H9 (cell line): Measurements from ENCODE around the gene GTF2H3. TPM values are rescaled to one million over a fixed set of nuclear protein-coding genes. Genes with fewer than 3 reads are reported as not detected.

Experiments used
- DNase-seq: peaks from one replicate; pipeline ENCODE4 v3.0.0-alpha.2; 2017
- H2AFZ ChIP-seq: one replicate; pipeline ENCODE4 v1.6.1; 2013; ENCODE audit warnings: mild to moderate bottlenecking, low read length, control low read depth, moderate library complexity
- H2AK5ac ChIP-seq: 2 replicates; pipeline ENCODE4 v1.6.1; 2013; ENCODE audit warnings: low read length, control low read depth, mixed read lengths; ENCODE audit not compliant: insufficient read length
- H2BK120ac ChIP-seq: one replicate; pipeline ENCODE4 v1.6.1; 2013; ENCODE audit warnings: low read depth, mild to moderate bottlenecking, low read length, control low read depth, inconsistent platforms; ENCODE audit not compliant: poor library complexity, severe bottlenecking
- H2BK12ac ChIP-seq: 2 replicates; pipeline ENCODE4 v1.6.1; 2013; ENCODE audit warnings: low read length, control low read depth, mixed read lengths, low read depth; ENCODE audit not compliant: insufficient read length
- H2BK15ac ChIP-seq: 2 replicates; pipeline ENCODE4 v1.6.1; 2013; ENCODE audit warnings: low read depth, low read length, control low read depth
- H2BK20ac ChIP-seq: one replicate; pipeline ENCODE4 v1.6.1; 2013; ENCODE audit warnings: low read depth, mild to moderate bottlenecking, low read length, control low read depth, inconsistent platforms; ENCODE audit not compliant: poor library complexity, severe bottlenecking
- H2BK5ac ChIP-seq: 2 replicates; pipeline ENCODE4 v1.6.1; 2013; ENCODE audit warnings: low read length, control low read depth, mixed read lengths; ENCODE audit not compliant: insufficient read length
- H3K14ac ChIP-seq: 2 replicates; pipeline ENCODE4 v1.6.1; 2013; ENCODE audit warnings: low read length, control low read depth; ENCODE audit not compliant: insufficient read depth
- H3K18ac ChIP-seq: 2 replicates; pipeline ENCODE4 v1.6.1; 2013; ENCODE audit warnings: low read depth, mild to moderate bottlenecking, mixed read lengths, low read length, control low read depth; ENCODE audit not compliant: insufficient read length
- H3K23ac ChIP-seq: 2 replicates; pipeline ENCODE4 v1.6.1; 2013; ENCODE audit warnings: low read length, control low read depth, mixed read lengths, low read depth; ENCODE audit not compliant: insufficient read length
- H3K23me2 ChIP-seq: 2 replicates; pipeline ENCODE4 v1.6.1; 2013; ENCODE audit warnings: low read depth, mild to moderate bottlenecking, mixed read lengths, low read length, control low read depth; ENCODE audit not compliant: insufficient read length, poor library complexity, severe bottlenecking
- H3K27ac ChIP-seq: 2 replicates; pipeline ENCODE4 v1.5.1; 2013; ENCODE audit warnings: low read length, control low read depth, mixed read lengths, low read depth; ENCODE audit not compliant: insufficient read length
- H3K27me3 ChIP-seq: 2 replicates; pipeline ENCODE4 v1.6.1; 2013; ENCODE audit warnings: low read length, control low read depth, inconsistent platforms; ENCODE audit not compliant: insufficient read depth
- H3K4ac ChIP-seq: 2 replicates; pipeline ENCODE4 v1.6.1; 2013; ENCODE audit warnings: low read depth, mild to moderate bottlenecking, control low read depth, inconsistent platforms, low read length, moderate library complexity
- H3K4me1 ChIP-seq: 2 replicates; pipeline ENCODE4 v1.6.1; 2013; ENCODE audit warnings: low read length, control low read depth, inconsistent platforms; ENCODE audit not compliant: insufficient read depth
- H3K4me2 ChIP-seq: 2 replicates; pipeline ENCODE4 v1.6.1; 2013; ENCODE audit warnings: low read length, control low read depth, mixed read lengths; ENCODE audit not compliant: insufficient read length, insufficient read depth
- H3K56ac ChIP-seq: 2 replicates; pipeline ENCODE4 v1.6.1; 2013; ENCODE audit warnings: low read depth, mild to moderate bottlenecking, mixed read lengths, low read length, control low read depth; ENCODE audit not compliant: insufficient read length
- H3K79me1 ChIP-seq: 2 replicates; pipeline ENCODE4 v1.6.1; 2013; ENCODE audit warnings: low read depth, mild to moderate bottlenecking, moderate library complexity, low read length, control low read depth, inconsistent platforms; ENCODE audit not compliant: insufficient read depth, poor library complexity, severe bottlenecking
- H3K79me2 ChIP-seq: 2 replicates; pipeline ENCODE4 v1.6.1; 2013; ENCODE audit warnings: low read length, control low read depth, inconsistent platforms; ENCODE audit not compliant: insufficient read depth
- H3K9ac ChIP-seq: 2 replicates; pipeline ENCODE4 v1.6.1; 2013; ENCODE audit warnings: low read length, control low read depth, mixed read lengths; ENCODE audit not compliant: insufficient read length; ENCODE audit errors: extremely low read depth
- H3K9me3 ChIP-seq: one replicate; pipeline ENCODE4 v1.6.1; 2013; ENCODE audit warnings: low read depth, low read length, inconsistent platforms; ENCODE audit not compliant: control insufficient read depth
- H3T11ph ChIP-seq: one replicate; pipeline ENCODE4 v1.6.1; 2013; ENCODE audit warnings: mild to moderate bottlenecking, low read length, control low read depth, inconsistent platforms
- H4K20me1 ChIP-seq: one replicate; pipeline ENCODE4 v1.6.1; 2013; ENCODE audit not compliant: control insufficient read depth, insufficient read length, insufficient read depth
- H4K5ac ChIP-seq: 2 replicates; pipeline ENCODE4 v1.6.1; 2013; ENCODE audit warnings: low read depth, mild to moderate bottlenecking, mixed read lengths, low read length, control low read depth; ENCODE audit not compliant: insufficient read length
- H4K8ac ChIP-seq: replicated peaks from 2 replicates; pipeline ENCODE4 v1.6.1; 2013; ENCODE audit warnings: low read length, control low read depth, mixed read lengths, low read depth; ENCODE audit not compliant: insufficient read length
- H4K91ac ChIP-seq: 2 replicates; pipeline ENCODE4 v1.6.1; 2013; ENCODE audit warnings: low read depth, mild to moderate bottlenecking, moderate library complexity, mixed read lengths, low read length, control low read depth; ENCODE audit not compliant: insufficient read length
- H3K27ac Mint-ChIP-seq, 3 experiments: 2 replicates in 2 of 3; 3 replicates in 1 of 3; pipeline ENCODE4 v1.8.0; 2020 to 2021; ENCODE audit warnings: mixed read lengths in 3 of 3, mild to moderate bottlenecking in 1 of 3, moderate library complexity in 1 of 3
- H3K27me3 Mint-ChIP-seq: 2 replicates; pipeline ENCODE4 v1.8.0; 2021; ENCODE audit warnings: low read depth, mild to moderate bottlenecking, moderate library complexity, mixed read lengths
- H3K36me3 Mint-ChIP-seq, 3 experiments: 2 replicates in 2 of 3; 3 replicates in 1 of 3; pipeline ENCODE4 v1.8.0; 2020 to 2021; ENCODE audit warnings: low read depth in 3 of 3, mixed read lengths in 3 of 3; ENCODE audit not compliant: insufficient read depth in 1 of 3
- H3K4me1 Mint-ChIP-seq, 2 experiments: 2 replicates each; pipeline ENCODE4 v1.8.0; 2020; ENCODE audit warnings: mixed read lengths in 2 of 2
- H3K4me3 Mint-ChIP-seq, 2 experiments: 2 replicates in 1 of 2; 3 replicates in 1 of 2; pipeline ENCODE4 v1.8.0; 2020 to 2021; ENCODE audit warnings: mild to moderate bottlenecking in 2 of 2, mixed read lengths in 2 of 2, moderate library complexity in 1 of 2
- H3K9me3 Mint-ChIP-seq, 2 experiments: 2 replicates in 1 of 2; 3 replicates in 1 of 2; pipeline ENCODE4 v1.8.0; 2020; ENCODE audit warnings: mild to moderate bottlenecking in 2 of 2, mixed read lengths in 2 of 2, moderate library complexity in 1 of 2
- WGBS: extraction: QIAGEN DNeasy Blood & Tissue Kit; methylation state at CpG from one replicate; pipeline ENCODE4 v1.1.7; 2013; ENCODE audit warnings: missing lambda C conversion rate, low lambda C conversion rate, mixed read lengths; ENCODE audit not compliant: insufficient read length; ENCODE audit errors: extremely low coverage; 5-methylcytosine and 5-hydroxymethylcytosine counted together
- total RNA-seq: library from RNA; stranded (reverse); gene quantifications from 2 replicates; pipeline ENCODE4 v1.2.1, GENCODE V29; 2021
- TF ChIP-seq, protein P1 (sequence below): fragments of 200-600 bp; sonication (generic); conservative IDR thresholded peaks from 3 replicates; pipeline ENCODE4 v1.8.0; 2021; ENCODE audit warnings: antibody characterized with exemption, mild to moderate bottlenecking

The GTF2H3 gene
- total RNA-seq, 1 experiment from 2014 or later: 39.2 TPM

DNA sequence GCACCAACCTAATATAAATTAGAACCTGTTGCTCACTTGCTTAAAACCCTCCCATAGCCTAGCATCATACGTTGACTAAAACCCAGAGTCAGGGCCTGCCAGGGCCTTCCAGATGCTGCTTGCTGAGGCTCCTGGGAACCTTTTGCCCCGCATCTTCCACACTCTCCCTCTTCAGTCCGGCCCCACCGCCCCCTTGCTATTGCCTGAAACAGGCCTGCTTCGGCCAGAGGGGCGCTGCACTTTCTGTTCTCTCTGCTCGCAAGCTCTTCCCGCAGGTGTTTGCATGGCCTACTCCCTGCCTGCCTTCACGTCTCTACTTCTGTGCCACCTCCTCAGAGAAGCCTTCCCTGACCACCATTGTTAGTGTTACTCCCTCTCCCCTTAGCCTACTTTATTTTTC lies 23.6 kb downstream of the GTF2H3 start:
- no peaks in the 10 kb centered on the region for H3K27me3 ChIP-seq
- no peak overlapping the region for H2BK20ac ChIP-seq
- no peak overlapping the region for H3K14ac ChIP-seq
- no peak overlapping the region for H2BK5ac ChIP-seq
- H2AFZ ChIP-seq: no peak overlapping the region
- no peak overlapping the region for H2BK15ac ChIP-seq
- peak overlapping the region in 1 of 3 experiments; percentile 33; a peak in 2 of 7 replicates for H3K27ac Mint-ChIP-seq
- H2AK5ac ChIP-seq: no peak overlapping the region
- no peaks in the 10 kb centered on the region for H3K23me2 ChIP-seq
- H3K4me1 ChIP-seq: no peaks in the 10 kb centered on the region
- H2BK120ac ChIP-seq: no peak overlapping the region
- H3T11ph ChIP-seq: no peak overlapping the region
- no peaks in the 10 kb centered on the region for H4K20me1 ChIP-seq
- no peak overlapping the region for H3K9ac ChIP-seq
- no peaks in the 10 kb centered on the region for H3K4me1 Mint-ChIP-seq
- H2BK12ac ChIP-seq: no peak overlapping the region
- H3K9me3 Mint-ChIP-seq: no peaks in the 10 kb centered on the region
- no peak overlapping the region for H3K23ac ChIP-seq
- no peak overlapping the region for H3K4me2 ChIP-seq
- H3K9me3 ChIP-seq: no peaks in the 10 kb centered on the region
- peaks cover 13 to 58% (median 44%) of the 10 kb centered on the region in 3 experiments; a peak in 6 of 7 replicates for H3K36me3 Mint-ChIP-seq
- DNase-seq: peak; percentile 51
- WGBS: no CpG with 5 or more reads among the region's 9 CpGs
- H3K79me1 ChIP-seq: no peaks in the 10 kb centered on the region
- H3K4ac ChIP-seq: no peak overlapping the region
- no peak overlapping the region for H3K18ac ChIP-seq
- H3K27me3 Mint-ChIP-seq: no peaks in the 10 kb centered on the region
- H3K79me2 ChIP-seq: no peaks in the 10 kb centered on the region
- H4K91ac ChIP-seq: no peak overlapping the region
- no peak overlapping the region for H4K5ac ChIP-seq
- H4K8ac ChIP-seq: no peak overlapping the region
- H3K56ac ChIP-seq: no peak overlapping the region
- TF ChIP-seq, protein P1, sequence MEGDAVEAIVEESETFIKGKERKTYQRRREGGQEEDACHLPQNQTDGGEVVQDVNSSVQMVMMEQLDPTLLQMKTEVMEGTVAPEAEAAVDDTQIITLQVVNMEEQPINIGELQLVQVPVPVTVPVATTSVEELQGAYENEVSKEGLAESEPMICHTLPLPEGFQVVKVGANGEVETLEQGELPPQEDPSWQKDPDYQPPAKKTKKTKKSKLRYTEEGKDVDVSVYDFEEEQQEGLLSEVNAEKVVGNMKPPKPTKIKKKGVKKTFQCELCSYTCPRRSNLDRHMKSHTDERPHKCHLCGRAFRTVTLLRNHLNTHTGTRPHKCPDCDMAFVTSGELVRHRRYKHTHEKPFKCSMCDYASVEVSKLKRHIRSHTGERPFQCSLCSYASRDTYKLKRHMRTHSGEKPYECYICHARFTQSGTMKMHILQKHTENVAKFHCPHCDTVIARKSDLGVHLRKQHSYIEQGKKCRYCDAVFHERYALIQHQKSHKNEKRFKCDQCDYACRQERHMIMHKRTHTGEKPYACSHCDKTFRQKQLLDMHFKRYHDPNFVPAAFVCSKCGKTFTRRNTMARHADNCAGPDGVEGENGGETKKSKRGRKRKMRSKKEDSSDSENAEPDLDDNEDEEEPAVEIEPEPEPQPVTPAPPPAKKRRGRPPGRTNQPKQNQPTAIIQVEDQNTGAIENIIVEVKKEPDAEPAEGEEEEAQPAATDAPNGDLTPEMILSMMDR: 0 out of 3 replicates have a peak, but pooled peaks have one; percentile 24
- H3K4me3 Mint-ChIP-seq: no peak overlapping the region
- H3K27ac ChIP-seq: no peak overlapping the region
